GM23338 (cell line): ENCODE results near the gene NPLOC4.

ENCODE experiments used
- CREB1 ChIP-seq: fragments of 250-450 bp; sonication (Bioruptor Pico); IDR thresholded peaks from 2 replicates; pipeline ENCODE4 v1.5.0; 2020; ENCODE audit warnings: low read depth, mild to moderate bottlenecking, moderate library complexity
- CTCF ChIP-seq, 2 experiments: fragments of 200-600 bp in 1 of 2; sonication (generic) in 1 of 2; conservative IDR thresholded peaks; 2 replicates each; pipeline versions ENCODE4 v1.5.1 to v1.6.1; 2016 to 2017; ENCODE audit warnings: antibody characterized with exemption in 2 of 2, low read depth in 2 of 2, mild to moderate bottlenecking in 2 of 2, moderate library complexity in 1 of 2
- EZH2 ChIP-seq: fragments of 200-600 bp; sonication (generic); IDR thresholded peaks from one replicate; pipeline ENCODE4 v1.8.0; 2017; ENCODE audit warnings: antibody characterized with exemption, mild to moderate bottlenecking, low read depth; ENCODE audit not compliant: unreplicated experiment
- EZH2phosphoT487 ChIP-seq: fragments of 200-600 bp; sonication (generic); IDR thresholded peaks from one replicate; pipeline ENCODE4 v1.8.1; 2018; ENCODE audit warnings: antibody characterized with exemption; ENCODE audit not compliant: unreplicated experiment
- JUNB ChIP-seq: IDR thresholded peaks from one replicate; pipeline ENCODE4 v1.6.1; 2016; ENCODE audit warnings: antibody characterized with exemption; ENCODE audit not compliant: unreplicated experiment
- NANOG ChIP-seq: IDR thresholded peaks from 2 replicates; pipeline ENCODE4 v1.6.1; 2016; ENCODE audit warnings: antibody characterized with exemption, borderline replicate concordance
- POLR2AphosphoS5 ChIP-seq: IDR thresholded peaks from 2 replicates; pipeline ENCODE4 v1.6.1; 2016; ENCODE audit warnings: antibody characterized with exemption, low read depth
- STAT1 ChIP-seq: IDR thresholded peaks from one replicate; pipeline ENCODE4 v1.6.1; 2016; ENCODE audit warnings: antibody characterized with exemption; ENCODE audit not compliant: unreplicated experiment
- ZNF331 ChIP-seq: fragments of 250-450 bp; sonication (Bioruptor Pico); IDR thresholded peaks from 2 replicates; pipeline ENCODE4 v1.5.0; 2020; ENCODE audit warnings: low read depth, mild to moderate bottlenecking, moderate library complexity
- TF ChIP-seq, protein P1 (sequence below): IDR thresholded peaks from one replicate; pipeline ENCODE4 v1.6.1; 2018; ENCODE audit warnings: antibody characterized with exemption; ENCODE audit not compliant: unreplicated experiment
- TF ChIP-seq, protein P2 (sequence below): fragments of 250-450 bp; sonication (Bioruptor Pico); IDR thresholded peaks from 2 replicates; pipeline ENCODE4 v1.5.0; 2020; ENCODE audit warnings: mild to moderate bottlenecking, moderate library complexity
- TF ChIP-seq, protein P3 (sequence below): IDR thresholded peaks from 2 replicates; pipeline ENCODE4 v1.6.1; 2016; ENCODE audit warnings: antibody characterized with exemption

DNA sequence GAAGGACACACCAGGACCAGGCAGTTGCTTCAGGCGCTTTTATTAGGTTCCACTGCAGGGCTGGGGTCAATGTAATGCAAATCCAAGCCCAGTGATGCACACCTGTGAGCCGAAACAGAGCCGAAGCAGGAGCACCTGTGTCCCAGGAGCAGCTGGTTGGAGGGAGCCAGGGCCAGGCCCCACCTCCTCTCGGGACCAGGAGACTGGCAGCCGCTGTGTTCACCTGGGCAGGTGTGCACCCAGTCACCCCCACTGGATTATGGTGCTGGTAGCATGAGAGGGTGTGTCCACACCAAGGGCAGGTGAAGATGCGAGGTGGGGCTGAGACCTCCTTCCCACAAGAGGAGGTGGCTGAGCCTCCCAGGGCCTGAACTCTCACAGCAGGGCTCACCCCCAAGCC, 80.0 kb downstream of the NPLOC4 start:
- TF ChIP-seq CTCF (conservative IDR thresholded peaks at IDR 0.05; ENCODE audit: low read depth in 2 of 2): no peak
- TF ChIP-seq EZH2phosphoT487: no peak
- TF ChIP-seq, protein P1, sequence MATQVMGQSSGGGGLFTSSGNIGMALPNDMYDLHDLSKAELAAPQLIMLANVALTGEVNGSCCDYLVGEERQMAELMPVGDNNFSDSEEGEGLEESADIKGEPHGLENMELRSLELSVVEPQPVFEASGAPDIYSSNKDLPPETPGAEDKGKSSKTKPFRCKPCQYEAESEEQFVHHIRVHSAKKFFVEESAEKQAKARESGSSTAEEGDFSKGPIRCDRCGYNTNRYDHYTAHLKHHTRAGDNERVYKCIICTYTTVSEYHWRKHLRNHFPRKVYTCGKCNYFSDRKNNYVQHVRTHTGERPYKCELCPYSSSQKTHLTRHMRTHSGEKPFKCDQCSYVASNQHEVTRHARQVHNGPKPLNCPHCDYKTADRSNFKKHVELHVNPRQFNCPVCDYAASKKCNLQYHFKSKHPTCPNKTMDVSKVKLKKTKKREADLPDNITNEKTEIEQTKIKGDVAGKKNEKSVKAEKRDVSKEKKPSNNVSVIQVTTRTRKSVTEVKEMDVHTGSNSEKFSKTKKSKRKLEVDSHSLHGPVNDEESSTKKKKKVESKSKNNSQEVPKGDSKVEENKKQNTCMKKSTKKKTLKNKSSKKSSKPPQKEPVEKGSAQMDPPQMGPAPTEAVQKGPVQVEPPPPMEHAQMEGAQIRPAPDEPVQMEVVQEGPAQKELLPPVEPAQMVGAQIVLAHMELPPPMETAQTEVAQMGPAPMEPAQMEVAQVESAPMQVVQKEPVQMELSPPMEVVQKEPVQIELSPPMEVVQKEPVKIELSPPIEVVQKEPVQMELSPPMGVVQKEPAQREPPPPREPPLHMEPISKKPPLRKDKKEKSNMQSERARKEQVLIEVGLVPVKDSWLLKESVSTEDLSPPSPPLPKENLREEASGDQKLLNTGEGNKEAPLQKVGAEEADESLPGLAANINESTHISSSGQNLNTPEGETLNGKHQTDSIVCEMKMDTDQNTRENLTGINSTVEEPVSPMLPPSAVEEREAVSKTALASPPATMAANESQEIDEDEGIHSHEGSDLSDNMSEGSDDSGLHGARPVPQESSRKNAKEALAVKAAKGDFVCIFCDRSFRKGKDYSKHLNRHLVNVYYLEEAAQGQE: no peak
- TF ChIP-seq POLR2AphosphoS5: no peak; the same call in 1 of the 2 replicates
- TF ChIP-seq EZH2: no peak
- TF ChIP-seq ZNF331 (CRISPR knock-in tag): no peak
- TF ChIP-seq CREB1 (CRISPR knock-in tag): no peak
- no peak for TF ChIP-seq NANOG
- TF ChIP-seq JUNB: no peak
- TF ChIP-seq STAT1: no peak
- TF ChIP-seq, protein P2, sequence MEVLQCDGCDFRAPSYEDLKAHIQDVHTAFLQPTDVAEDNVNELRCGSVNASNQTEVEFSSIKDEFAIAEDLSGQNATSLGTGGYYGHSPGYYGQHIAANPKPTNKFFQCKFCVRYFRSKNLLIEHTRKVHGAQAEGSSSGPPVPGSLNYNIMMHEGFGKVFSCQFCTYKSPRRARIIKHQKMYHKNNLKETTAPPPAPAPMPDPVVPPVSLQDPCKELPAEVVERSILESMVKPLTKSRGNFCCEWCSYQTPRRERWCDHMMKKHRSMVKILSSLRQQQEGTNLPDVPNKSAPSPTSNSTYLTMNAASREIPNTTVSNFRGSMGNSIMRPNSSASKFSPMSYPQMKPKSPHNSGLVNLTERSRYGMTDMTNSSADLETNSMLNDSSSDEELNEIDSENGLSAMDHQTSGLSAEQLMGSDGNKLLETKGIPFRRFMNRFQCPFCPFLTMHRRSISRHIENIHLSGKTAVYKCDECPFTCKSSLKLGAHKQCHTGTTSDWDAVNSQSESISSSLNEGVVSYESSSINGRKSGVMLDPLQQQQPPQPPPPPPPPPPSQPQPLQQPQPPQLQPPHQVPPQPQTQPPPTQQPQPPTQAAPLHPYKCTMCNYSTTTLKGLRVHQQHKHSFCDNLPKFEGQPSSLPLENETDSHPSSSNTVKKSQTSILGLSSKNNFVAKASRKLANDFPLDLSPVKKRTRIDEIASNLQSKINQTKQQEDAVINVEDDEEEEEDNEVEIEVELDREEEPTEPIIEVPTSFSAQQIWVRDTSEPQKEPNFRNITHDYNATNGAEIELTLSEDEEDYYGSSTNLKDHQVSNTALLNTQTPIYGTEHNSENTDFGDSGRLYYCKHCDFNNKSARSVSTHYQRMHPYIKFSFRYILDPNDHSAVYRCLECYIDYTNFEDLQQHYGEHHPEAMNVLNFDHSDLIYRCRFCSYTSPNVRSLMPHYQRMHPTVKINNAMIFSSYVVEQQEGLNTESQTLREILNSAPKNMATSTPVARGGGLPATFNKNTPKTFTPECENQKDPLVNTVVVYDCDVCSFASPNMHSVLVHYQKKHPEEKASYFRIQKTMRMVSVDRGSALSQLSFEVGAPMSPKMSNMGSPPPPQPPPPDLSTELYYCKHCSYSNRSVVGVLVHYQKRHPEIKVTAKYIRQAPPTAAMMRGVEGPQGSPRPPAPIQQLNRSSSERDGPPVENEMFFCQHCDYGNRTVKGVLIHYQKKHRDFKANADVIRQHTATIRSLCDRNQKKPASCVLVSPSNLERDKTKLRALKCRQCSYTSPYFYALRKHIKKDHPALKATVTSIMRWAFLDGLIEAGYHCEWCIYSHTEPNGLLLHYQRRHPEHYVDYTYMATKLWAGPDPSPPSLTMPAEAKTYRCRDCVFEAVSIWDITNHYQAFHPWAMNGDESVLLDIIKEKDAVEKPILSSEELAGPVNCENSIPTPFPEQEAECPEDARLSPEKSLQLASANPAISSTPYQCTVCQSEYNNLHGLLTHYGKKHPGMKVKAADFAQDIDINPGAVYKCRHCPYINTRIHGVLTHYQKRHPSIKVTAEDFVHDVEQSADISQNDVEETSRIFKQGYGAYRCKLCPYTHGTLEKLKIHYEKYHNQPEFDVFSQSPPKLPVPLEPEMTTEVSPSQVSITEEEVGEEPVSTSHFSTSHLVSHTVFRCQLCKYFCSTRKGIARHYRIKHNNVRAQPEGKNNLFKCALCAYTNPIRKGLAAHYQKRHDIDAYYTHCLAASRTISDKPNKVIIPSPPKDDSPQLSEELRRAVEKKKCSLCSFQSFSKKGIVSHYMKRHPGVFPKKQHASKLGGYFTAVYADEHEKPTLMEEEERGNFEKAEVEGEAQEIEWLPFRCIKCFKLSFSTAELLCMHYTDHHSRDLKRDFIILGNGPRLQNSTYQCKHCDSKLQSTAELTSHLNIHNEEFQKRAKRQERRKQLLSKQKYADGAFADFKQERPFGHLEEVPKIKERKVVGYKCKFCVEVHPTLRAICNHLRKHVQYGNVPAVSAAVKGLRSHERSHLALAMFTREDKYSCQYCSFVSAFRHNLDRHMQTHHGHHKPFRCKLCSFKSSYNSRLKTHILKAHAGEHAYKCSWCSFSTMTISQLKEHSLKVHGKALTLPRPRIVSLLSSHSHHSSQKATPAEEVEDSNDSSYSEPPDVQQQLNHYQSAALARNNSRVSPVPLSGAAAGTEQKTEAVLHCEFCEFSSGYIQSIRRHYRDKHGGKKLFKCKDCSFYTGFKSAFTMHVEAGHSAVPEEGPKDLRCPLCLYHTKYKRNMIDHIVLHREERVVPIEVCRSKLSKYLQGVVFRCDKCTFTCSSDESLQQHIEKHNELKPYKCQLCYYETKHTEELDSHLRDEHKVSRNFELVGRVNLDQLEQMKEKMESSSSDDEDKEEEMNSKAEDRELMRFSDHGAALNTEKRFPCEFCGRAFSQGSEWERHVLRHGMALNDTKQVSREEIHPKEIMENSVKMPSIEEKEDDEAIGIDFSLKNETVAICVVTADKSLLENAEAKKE: no peak
- TF ChIP-seq, protein P3, sequence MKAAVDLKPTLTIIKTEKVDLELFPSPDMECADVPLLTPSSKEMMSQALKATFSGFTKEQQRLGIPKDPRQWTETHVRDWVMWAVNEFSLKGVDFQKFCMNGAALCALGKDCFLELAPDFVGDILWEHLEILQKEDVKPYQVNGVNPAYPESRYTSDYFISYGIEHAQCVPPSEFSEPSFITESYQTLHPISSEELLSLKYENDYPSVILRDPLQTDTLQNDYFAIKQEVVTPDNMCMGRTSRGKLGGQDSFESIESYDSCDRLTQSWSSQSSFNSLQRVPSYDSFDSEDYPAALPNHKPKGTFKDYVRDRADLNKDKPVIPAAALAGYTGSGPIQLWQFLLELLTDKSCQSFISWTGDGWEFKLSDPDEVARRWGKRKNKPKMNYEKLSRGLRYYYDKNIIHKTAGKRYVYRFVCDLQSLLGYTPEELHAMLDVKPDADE: no peak
